Skeletal muscle cell (primary cell): ENCODE results near the gene FMNL1.
"Not testable (repeated sequence)": the region's sequence is repeated elsewhere in the genome, so short reads cannot be mapped to it uniquely, and the experiment has no call there.

Experiments
- DNase-seq: peaks from one replicate; pipeline ENCODE4 v3.0.0-alpha.2; 2010; ENCODE audit warnings: low read depth
- H3K4me3 ChIP-seq: 2 replicates; pipeline ENCODE4 v1.5.1; 2011; ENCODE audit warnings: low read depth, mild to moderate bottlenecking, control low read depth, low read length, moderate library complexity

The FMNL1 gene

GRCh38 chr17:45221081-45222013 lies at the start of gene FMNL1:
Gene FMNL1 (plus strand): TSS chr17:45221885. CDS start chr17:45222125, 240 bp downstream.
- no peak for DNase-seq

GRCh38 chr17:45172232-45172540 lies 49.5 kb upstream of the FMNL1 start:
- DNase-seq, result no peak
- no peak overlapping the region for H3K4me3 ChIP-seq

More at GRCh38 chr17:45221081-45222013, at the start of gene FMNL1:
- H3K4me3 ChIP-seq, result peak within 1 kb of the TSS; percentile 48

GRCh38 chr17:45172541-45173286 lies 49.0 kb upstream of the FMNL1 start:
- no peak overlapping the region for H3K4me3 ChIP-seq
- DNase-seq, result no peak

GRCh38 chr17:45175759-45176115 lies 45.9 kb upstream of the FMNL1 start:
- no peak for DNase-seq

GRCh38 chr17:45177563-45177962 lies 44.1 kb upstream of the FMNL1 start:
- H3K4me3 ChIP-seq, result no peak overlapping the region
- DNase-seq, result no peak

More at GRCh38 chr17:45175759-45176115, 45.9 kb upstream of the FMNL1 start:
- H3K4me3 ChIP-seq, result no peak overlapping the region

- H3K4me3 ChIP-seq, result no peak overlapping the region
- DNase-seq, result no peak
These were observed 37.5 kb upstream of the FMNL1 start for GRCh38 chr17:45184144-45184543.

- no peak overlapping the region for H3K4me3 ChIP-seq
- no peak for DNase-seq
These were observed 34.8 kb upstream of the FMNL1 start for GRCh38 chr17:45186801-45187354.

DNA sequence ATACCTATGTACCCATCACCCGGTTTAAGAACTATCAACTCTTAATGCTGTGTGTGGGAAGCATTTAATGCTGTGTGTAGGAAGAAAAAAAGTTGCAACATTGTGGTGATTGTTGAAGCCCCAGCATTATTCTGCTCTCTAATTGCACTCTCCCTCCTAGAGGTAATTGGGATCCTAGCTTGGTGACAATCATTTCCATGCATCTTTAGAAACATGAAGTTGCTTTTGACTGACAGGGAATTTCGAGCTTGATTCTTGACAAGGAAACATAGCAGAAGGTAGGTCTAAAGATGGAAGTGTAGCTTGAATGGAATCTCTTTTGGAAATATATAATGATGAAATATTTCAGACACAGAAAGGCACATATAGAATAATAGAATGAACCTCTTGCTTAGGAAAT lies 32.7 kb upstream of the FMNL1 start:
- no peak overlapping the region for H3K4me3 ChIP-seq
- DNase-seq, result no peak

DNA sequence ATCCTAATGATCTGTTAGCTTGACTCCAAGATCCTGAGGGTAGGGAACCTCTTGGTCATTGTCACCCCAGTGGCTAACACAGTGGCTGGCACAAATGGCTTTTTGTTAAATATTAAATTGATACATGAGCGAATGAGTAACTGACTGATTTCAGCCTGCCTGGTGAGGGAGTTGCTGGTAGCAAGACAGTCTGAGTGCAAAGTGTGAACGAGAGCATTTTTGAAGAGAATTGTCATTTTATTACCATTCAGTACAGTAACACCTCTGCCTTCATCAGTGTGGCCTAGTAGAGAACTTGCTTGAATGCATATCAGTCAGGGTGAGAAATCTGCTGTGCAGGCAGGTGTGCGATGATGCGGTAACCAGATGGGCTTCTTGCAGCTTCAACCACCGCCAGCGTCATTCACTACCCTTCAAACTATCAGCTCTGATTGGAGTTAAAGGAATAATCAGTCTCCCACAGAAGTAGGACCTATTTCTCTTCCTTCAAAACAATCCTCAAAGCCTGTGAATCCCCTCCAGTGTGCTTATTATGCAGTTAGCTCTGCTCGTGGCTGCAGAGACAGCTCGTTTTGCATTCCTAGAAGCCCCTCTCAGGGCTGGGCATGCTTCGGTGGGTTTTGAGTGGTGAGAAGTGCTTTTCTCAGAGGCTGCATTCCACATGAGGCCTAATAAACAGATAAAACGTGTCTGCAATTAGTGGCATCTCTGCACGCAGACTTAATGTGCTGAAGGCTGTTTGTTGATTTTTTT lies 31.0 kb upstream of the FMNL1 start:
- no peak for DNase-seq
- no peak overlapping the region for H3K4me3 ChIP-seq

DNA sequence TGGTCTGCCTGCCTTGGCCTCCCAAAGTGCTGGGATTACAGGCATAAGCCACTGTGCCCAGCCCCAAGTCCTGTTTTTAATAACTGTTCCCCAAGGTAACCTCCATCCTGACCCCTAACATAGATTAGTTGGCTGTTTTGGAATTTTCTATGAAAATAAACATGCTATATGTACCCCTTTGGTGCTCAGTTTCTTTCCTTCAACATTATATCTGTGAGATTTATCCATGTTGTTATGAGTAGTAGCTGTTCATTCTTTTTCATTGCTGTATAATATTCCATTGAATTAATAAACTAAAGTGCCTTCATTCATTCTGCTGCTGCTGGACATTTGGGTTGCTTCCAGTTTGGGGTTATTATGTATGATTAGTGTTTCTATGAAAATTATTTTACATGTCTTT lies 26.3 kb upstream of the FMNL1 start:
- H3K4me3 ChIP-seq, result no peak overlapping the region
- DNase-seq, result no peak

DNA sequence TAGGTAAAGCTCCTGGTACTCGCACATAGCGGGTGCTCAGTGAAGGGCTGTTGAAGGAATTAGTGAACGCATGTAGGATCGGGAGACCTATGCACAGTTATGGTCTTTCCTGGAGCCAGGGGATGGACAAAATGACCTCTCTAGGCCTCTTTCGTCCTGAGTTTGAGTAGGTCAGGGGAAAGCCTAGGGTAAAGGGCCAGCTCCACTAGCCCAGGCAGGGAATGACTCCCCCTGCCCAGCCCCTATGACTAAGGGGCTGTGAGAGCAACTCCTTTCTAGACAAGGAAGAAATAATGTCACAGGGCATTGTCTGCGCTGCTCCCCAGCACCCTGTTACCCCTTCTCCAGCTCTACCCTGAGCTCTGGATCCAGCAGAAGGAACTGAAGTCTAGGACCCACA lies 24.6 kb upstream of the FMNL1 start:
- no peak for DNase-seq
- no peak overlapping the region for H3K4me3 ChIP-seq

- no peak overlapping the region for H3K4me3 ChIP-seq
These were observed 23.9 kb upstream of the FMNL1 start for GRCh38 chr17:45197555-45198334.

DNA sequence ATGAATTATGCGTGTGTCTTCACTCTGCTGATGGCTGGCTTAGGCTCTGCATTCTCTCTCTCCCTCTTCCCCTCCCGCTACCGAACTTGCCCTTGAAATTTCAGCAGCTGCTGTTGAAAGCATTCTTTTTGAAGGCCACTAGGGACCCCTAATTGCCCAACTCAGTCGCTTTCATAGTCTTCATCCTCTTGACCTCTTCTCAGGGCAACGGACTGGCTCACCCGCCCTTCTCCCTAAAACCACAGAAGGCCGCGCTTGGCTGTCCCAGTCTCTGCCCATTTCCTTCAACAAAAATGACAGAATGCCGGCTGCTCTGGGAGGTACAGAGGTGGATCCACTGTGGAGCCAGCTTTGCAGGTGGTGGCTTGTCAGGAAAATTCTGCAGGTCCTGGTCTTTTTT lies 21.0 kb upstream of the FMNL1 start:
- no peak overlapping the region for H3K4me3 ChIP-seq
- no peak for DNase-seq

More at GRCh38 chr17:45197555-45198334, 23.9 kb upstream of the FMNL1 start:
- DNase-seq, result peak; percentile 20

DNA sequence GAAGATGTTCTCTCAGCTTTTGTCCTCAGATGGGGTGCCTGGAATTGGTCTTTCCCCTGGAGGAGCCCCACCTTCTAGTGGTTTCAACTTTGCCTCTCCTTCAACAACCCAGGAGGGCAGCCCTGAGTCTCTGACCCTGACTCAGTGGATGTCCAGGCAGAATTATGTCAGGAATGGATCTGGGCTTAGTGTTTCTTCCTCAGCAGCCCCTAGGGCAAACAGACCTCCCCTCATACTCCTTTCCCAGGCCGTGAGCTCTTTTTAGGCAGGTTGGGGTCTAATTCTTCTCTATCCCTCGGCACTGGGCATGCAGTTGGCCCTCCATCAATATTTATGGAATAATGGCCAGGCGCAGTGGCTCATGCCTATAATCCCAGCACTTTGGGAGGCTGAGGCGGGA lies 20.2 kb upstream of the FMNL1 start:
- no peak overlapping the region for H3K4me3 ChIP-seq
- no peak for DNase-seq

GRCh38 chr17:45201880-45202279 lies 19.8 kb upstream of the FMNL1 start:
- DNase-seq, H3K4me3 ChIP-seq: not testable (repeated sequence)

- no peak overlapping the region for H3K4me3 ChIP-seq
These were observed 2.6 kb upstream of the FMNL1 start for GRCh38 chr17:45218895-45219661.

GRCh38 chr17:45220079-45220478 lies 1.6 kb upstream of the FMNL1 start:
- DNase-seq, result no peak
- H3K4me3 ChIP-seq, result no peak overlapping the region

More at GRCh38 chr17:45218895-45219661, 2.6 kb upstream of the FMNL1 start:
- no peak for DNase-seq

- peak overlapping the region; percentile 48 for H3K4me3 ChIP-seq
- DNase-seq, result no peak
These were observed 266 bp downstream of the FMNL1 start for GRCh38 chr17:45222014-45222288.
